HG02678 (cell line): ENCODE measurements around the gene PLEKHA7.
"Not testable (repeated sequence)": the region's sequence is repeated elsewhere in the genome, so short reads cannot be mapped to it uniquely, and the experiment has no call there.

ENCODE experiments used
- ATAC-seq: cut with Tn5 transposase; IDR thresholded peaks from one replicate; pipeline ENCODE4 v1.9.1; 2021; ENCODE audit warnings: mild to moderate bottlenecking, moderate library complexity; ENCODE audit not compliant: unreplicated experiment

Gene PLEKHA7, protein sequence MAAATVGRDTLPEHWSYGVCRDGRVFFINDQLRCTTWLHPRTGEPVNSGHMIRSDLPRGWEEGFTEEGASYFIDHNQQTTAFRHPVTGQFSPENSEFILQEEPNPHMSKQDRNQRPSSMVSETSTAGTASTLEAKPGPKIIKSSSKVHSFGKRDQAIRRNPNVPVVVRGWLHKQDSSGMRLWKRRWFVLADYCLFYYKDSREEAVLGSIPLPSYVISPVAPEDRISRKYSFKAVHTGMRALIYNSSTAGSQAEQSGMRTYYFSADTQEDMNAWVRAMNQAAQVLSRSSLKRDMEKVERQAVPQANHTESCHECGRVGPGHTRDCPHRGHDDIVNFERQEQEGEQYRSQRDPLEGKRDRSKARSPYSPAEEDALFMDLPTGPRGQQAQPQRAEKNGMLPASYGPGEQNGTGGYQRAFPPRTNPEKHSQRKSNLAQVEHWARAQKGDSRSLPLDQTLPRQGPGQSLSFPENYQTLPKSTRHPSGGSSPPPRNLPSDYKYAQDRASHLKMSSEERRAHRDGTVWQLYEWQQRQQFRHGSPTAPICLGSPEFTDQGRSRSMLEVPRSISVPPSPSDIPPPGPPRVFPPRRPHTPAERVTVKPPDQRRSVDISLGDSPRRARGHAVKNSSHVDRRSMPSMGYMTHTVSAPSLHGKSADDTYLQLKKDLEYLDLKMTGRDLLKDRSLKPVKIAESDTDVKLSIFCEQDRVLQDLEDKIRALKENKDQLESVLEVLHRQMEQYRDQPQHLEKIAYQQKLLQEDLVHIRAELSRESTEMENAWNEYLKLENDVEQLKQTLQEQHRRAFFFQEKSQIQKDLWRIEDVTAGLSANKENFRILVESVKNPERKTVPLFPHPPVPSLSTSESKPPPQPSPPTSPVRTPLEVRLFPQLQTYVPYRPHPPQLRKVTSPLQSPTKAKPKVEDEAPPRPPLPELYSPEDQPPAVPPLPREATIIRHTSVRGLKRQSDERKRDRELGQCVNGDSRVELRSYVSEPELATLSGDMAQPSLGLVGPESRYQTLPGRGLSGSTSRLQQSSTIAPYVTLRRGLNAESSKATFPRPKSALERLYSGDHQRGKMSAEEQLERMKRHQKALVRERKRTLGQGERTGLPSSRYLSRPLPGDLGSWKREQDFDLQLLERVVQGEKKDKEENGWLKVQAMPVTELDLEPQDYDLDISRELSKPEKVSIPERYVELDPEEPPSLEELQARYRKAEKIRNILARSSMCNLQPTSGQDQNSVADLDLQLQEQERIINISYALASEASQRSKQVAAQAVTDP

DNA sequence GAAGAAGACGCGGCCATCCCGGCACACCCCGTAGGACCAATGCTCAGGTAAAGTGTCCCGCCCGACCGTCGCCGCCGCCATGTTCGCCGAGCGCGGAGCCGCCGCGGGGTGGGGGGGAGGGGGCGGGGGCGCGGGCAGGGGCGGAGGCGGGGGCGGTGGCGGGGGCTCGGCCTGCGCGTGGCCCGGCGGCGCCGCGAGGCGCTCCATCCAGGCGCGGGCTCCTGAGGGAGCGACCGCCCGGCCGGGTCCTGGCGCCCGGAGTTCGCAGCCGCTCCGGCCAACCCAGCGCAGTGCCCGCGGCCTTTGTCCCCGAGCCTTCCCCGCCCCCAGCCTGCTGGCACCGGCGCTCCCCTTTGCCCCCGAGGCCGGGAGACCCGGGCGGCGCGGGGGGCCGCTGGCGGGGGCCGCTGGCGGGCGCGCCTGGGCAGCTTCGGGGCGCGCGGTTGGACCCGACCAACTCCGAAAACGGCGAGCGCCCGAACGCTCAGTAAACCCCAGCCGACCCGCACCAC is at the start of gene PLEKHA7:
TSS of gene PLEKHA7 (minus strand) at position 94 of the 512 bp plus-strand sequence. CDS start at position 81, 13 bp downstream.
- no peak for ATAC-seq

GRCh38 chr11:17063171-17064002 is 49.2 kb upstream of the PLEKHA7 start:
- ATAC-seq: no peak

DNA sequence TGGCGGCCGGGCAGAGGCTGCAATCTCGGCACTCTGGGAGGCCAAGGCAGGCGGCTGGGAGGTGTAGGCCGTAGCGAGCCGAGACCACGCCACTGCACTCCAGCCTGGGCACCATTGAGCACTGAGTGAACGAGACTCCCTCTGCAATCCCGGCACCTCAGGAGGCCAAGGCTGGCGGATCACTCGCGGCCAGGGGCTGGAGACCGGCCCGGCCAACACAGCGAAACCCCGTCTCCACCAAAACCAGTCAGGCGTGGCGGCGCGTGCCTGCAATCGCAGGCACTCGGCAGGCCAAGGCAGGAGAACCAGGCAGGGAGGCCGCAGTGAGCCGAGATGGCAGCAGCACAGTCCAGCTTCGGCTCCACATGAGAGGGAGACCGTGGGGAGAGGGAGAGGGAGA is 36.9 kb upstream of the PLEKHA7 start:
- not testable (repeated sequence) for ATAC-seq

DNA sequence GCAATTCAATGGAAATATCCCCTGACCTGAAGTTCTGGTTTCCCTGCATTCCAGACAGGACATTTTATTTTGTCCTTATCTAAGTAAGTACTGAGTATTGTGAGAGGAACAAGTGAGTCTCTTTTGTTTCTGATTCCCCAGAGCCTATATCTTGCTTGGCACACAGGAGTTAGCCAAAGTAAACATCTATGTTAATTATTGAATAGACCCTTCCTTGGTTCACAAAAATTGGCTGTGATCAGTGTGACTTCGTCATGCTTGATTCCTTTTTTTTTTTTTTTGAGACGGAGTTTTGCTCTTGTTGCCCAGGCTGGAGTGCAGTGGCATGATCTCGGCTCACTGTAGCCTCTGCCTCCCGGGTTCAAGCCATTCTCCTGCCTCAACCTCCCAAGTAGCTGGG is 34.3 kb upstream of the PLEKHA7 start:
- ATAC-seq: not testable (repeated sequence)

- ATAC-seq: no peak
Measured at GRCh38 chr11:17046690-17047089, 32.5 kb upstream of the PLEKHA7 start.

GRCh38 chr11:17036666-17037658 is 22.7 kb upstream of the PLEKHA7 start:
- no peak for ATAC-seq

- not testable (repeated sequence) for ATAC-seq
Measured at GRCh38 chr11:17034027-17034426, 19.8 kb upstream of the PLEKHA7 start.

DNA sequence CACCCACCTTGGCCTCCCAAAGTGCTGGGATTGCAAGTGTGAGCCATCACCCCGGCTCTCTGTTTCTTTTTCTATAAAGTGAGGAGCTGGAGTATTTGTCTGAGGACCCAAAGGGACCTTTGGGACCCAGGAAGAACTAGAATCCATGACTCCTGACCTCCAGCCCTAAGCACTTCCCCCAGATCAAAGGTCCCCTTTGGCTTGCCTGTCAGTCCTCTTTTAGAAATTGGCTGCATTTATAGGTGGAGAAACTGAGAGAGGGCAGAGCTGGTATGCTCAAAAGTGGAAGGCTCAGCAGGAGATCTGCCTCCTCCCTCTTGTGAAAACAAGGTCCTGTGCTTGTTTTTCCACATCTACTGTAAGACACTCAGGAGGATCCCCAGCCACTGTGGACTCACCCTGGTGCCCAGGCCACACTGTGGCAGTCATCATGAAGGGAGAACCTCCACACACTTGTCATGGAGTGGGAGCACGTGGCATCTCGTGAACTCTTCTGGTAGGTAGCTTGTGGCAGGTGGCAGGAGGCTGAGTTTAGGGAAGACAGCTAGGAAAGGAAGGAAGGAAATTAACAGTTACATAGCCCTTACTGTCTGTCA is 12.4 kb upstream of the PLEKHA7 start:
- no peak for ATAC-seq

- no peak for ATAC-seq
Measured at GRCh38 chr11:17024924-17025323, 10.7 kb upstream of the PLEKHA7 start.

GRCh38 chr11:17021511-17021910 is 7.3 kb upstream of the PLEKHA7 start:
- ATAC-seq: no peak

DNA sequence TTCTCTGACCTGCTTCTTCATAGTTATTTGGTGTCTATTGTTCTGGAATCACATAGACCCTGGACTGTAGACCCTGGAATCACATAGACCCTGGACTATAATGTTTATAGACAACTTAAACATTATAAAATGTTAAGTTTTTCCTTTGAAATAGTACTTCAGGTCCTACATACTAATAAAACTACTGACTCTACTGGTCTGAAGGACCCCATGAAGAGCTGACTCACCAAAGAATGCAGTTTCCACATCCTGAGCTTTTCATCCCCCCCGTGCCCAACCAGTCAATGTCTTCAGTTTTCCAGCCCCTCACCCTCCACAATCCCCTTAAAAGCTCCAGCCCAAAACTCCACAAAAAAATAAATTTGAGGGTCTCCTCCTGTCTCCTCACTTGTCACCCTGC is 6.6 kb upstream of the PLEKHA7 start:
- ATAC-seq: no peak

DNA sequence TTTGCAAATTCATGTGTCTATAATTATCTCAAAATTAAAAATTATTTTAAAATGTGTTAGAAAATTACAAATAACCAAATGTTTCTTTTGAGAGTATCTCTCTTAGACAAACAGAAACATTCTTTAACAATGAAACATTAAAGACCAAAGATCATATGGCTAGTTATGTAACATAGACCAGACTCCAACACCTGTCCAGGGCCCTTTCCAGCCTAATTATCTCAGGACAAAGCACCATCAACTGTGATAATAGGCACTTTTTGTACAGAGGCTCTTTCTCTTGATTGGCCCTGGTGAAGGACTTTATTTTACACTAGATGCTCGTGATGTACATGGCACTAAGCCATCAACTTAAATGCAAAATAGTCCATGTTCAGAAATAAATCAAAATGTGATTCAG is 5.0 kb upstream of the PLEKHA7 start:
- ATAC-seq: no peak

DNA sequence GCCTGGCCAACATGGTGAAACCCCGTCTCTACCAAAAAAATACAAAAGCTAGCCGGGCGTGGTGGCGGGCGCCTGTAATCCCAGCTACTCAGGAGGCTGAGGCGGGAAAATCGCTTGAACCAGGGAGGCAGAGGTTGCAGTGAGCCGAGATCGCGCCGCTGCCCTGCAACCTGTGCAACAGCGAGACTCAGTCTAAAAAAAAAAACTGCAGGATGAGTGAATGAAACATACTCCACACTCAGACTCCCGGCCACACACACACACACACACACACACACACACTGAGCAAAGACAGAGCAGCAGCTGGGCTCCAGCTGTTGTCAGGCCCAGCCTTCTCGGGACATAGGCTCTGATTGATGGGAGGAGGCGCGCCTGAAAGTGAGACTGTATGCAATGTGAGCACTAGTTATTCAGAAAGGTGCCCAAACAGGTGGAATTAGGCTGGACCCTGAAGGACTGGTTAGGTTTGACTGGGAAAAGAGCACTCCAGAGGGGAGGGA is 1.5 kb upstream of the PLEKHA7 start:
- ATAC-seq: no peak

- ATAC-seq: no peak
Measured at GRCh38 chr11:17014833-17015626, 816 bp upstream of the PLEKHA7 start.

- ATAC-seq: no peak
Measured at GRCh38 chr11:17013548-17014320, 480 bp downstream of the PLEKHA7 start.

GRCh38 chr11:17012712-17013547 is 1.3 kb downstream of the PLEKHA7 start:
- no peak for ATAC-seq
